Measurements from ENCODE around the gene GLMN. TPM values are rescaled to one million over a fixed set of nuclear protein-coding genes. Genes with fewer than 3 reads are reported as not detected.
A peak's percentile ranks its signal among the peaks of the same experiment; 100 is the strongest.

Gene GLMN
- total RNA-seq, result 10 to 100 TPM; 18.2 to 18.7 TPM

- DNase-seq, result peak; percentile 77
- H3K9me3 Mint-ChIP-seq, result no peaks in the 10 kb centered on the region
- CTCF ChIA-PET, result interaction anchor here (0.8 to 1.9 kb wide), 11 partner anchors 11 to 302 kb away, joined by 3 to 10 read pairs (median 3); no protein-coding TSS in a partner anchor
- H3K4me3 Mint-ChIP-seq, result peak within 1 kb of the TSS; percentile 83
- H3K36me3 Mint-ChIP-seq (ENCODE audit: low read depth), result peaks cover 31% of the 10 kb centered on the region
- H3K4me1 Mint-ChIP-seq, result peaks cover 49% of the 10 kb centered on the region
- H3K27ac Mint-ChIP-seq, result peak within 1 kb of the TSS; percentile 81
- no peaks in the 10 kb centered on the region for H3K27me3 Mint-ChIP-seq
- POLR2A ChIA-PET, result interaction anchor here (0.8 to 4.6 kb wide), 11 partner anchors 10 to 533 kb away, joined by 3 to 61 read pairs (median 4); partner anchors contain the start of genes GFI1 and RPL5
Observed at GRCh38 chr1:92298573-92299476, at the start of gene GLMN, which contains the start of gene RPAP2. Gene GLMN (minus strand): TSS chr1:92298987. CDS start chr1:92297999, 988 bp downstream. Gene RPAP2 (plus strand): TSS chr1:92299059. CDS start chr1:92299074, 15 bp downstream.

GRCh38 chr1:92346866-92347640 is 48.3 kb upstream of the GLMN start:
- Mint-ChIP-seq H3K27ac (no peak overlapping the region), H3K9me3 (no peaks in the 10 kb centered on the region), H3K36me3 (ENCODE audit: low read depth) (peaks cover 46% of the 10 kb centered on the region), H3K27me3 (no peaks in the 10 kb centered on the region), H3K4me1 (peaks cover 5% of the 10 kb centered on the region), H3K4me3 (no peak overlapping the region)
- DNase-seq, result no peak
- ChIA-PET POLR2A (no interaction called here), CTCF (interaction anchor here (0.7 kb wide), 1 partner anchor 249 kb away, joined by 3 read pairs; no protein-coding TSS in a partner anchor)

GRCh38 chr1:92343061-92343460 is 44.3 kb upstream of the GLMN start:
- no peak for DNase-seq
- no peaks in the 10 kb centered on the region for H3K27me3 Mint-ChIP-seq
- no peaks in the 10 kb centered on the region for H3K9me3 Mint-ChIP-seq
- peaks cover 43% of the 10 kb centered on the region for H3K36me3 Mint-ChIP-seq (ENCODE audit: low read depth)
- H3K4me3 Mint-ChIP-seq, result no peak overlapping the region
- peaks cover under 1% of the 10 kb centered on the region for H3K4me1 Mint-ChIP-seq
- CTCF ChIA-PET, result no interaction called here
- H3K27ac Mint-ChIP-seq, result no peak overlapping the region
- POLR2A ChIA-PET, result no interaction called here

GRCh38 chr1:92342401-92342800 is 43.6 kb upstream of the GLMN start:
- ChIA-PET CTCF (no interaction called here), POLR2A (no interaction called here)
- H3K36me3 Mint-ChIP-seq (ENCODE audit: low read depth), result peaks cover 41% of the 10 kb centered on the region
- no peaks in the 10 kb centered on the region for H3K4me1 Mint-ChIP-seq
- H3K9me3 Mint-ChIP-seq, result no peaks in the 10 kb centered on the region
- H3K27ac Mint-ChIP-seq, result no peak overlapping the region
- H3K27me3 Mint-ChIP-seq, result no peaks in the 10 kb centered on the region
- no peak overlapping the region for H3K4me3 Mint-ChIP-seq
- DNase-seq, result no peak

- ChIA-PET POLR2A (no interaction called here), CTCF (interaction anchor here (1.3 kb wide), 1 partner anchor 13 kb away, joined by 3 read pairs; no protein-coding TSS in a partner anchor)
- H3K36me3 Mint-ChIP-seq (ENCODE audit: low read depth), result peaks cover 42% of the 10 kb centered on the region
- no peak overlapping the region for H3K4me3 Mint-ChIP-seq
- no peaks in the 10 kb centered on the region for H3K27me3 Mint-ChIP-seq
- no peaks in the 10 kb centered on the region for H3K4me1 Mint-ChIP-seq
- no peaks in the 10 kb centered on the region for H3K9me3 Mint-ChIP-seq
- DNase-seq, result no peak
- no peak overlapping the region for H3K27ac Mint-ChIP-seq
Observed at GRCh38 chr1:92340154-92340553, 41.4 kb upstream of the GLMN start.

GRCh38 chr1:92333668-92334067 is 34.9 kb upstream of the GLMN start:
- Mint-ChIP-seq H3K27me3 (no peaks in the 10 kb centered on the region), H3K27ac (no peak overlapping the region), H3K4me3 (no peak overlapping the region), H3K36me3 (ENCODE audit: low read depth) (peaks cover 56% of the 10 kb centered on the region), H3K9me3 (peaks cover 6% of the 10 kb centered on the region), H3K4me1 (peaks cover 19% of the 10 kb centered on the region)
- ChIA-PET POLR2A (interaction anchor here (0.7 to 1.2 kb wide), 3 partner anchors 18 to 753 kb away, joined by 3 to 5 read pairs (median 3); no protein-coding TSS in a partner anchor), CTCF (interaction anchor here (1.4 kb wide), 1 partner anchor 24 kb away, joined by 4 read pairs; no protein-coding TSS in a partner anchor)
- no peak for DNase-seq

GRCh38 chr1:92329347-92330129 is 30.8 kb upstream of the GLMN start:
- peaks cover 30% of the 10 kb centered on the region for H3K4me1 Mint-ChIP-seq
- H3K27me3 Mint-ChIP-seq, result no peaks in the 10 kb centered on the region
- H3K9me3 Mint-ChIP-seq, result peaks cover 31% of the 10 kb centered on the region
- H3K4me3 Mint-ChIP-seq, result no peak overlapping the region
- no peak for DNase-seq
- H3K27ac Mint-ChIP-seq, result no peak overlapping the region
- peaks cover 82% of the 10 kb centered on the region for H3K36me3 Mint-ChIP-seq (ENCODE audit: low read depth)
- ChIA-PET POLR2A (interaction anchor here (1.2 kb wide), 1 partner anchor 13 kb away, joined by 3 read pairs; no protein-coding TSS in a partner anchor), CTCF (no interaction called here)

GRCh38 chr1:92327794-92328193 is 29.0 kb upstream of the GLMN start:
- POLR2A ChIA-PET, result interaction anchor here (0.9 to 1.7 kb wide), 2 partner anchors 10 to 132 kb away, joined by 3 to 7 read pairs; no protein-coding TSS in a partner anchor
- Mint-ChIP-seq H3K36me3 (ENCODE audit: low read depth) (peaks cover 80% of the 10 kb centered on the region), H3K4me3 (no peak overlapping the region), H3K27ac (no peak overlapping the region), H3K4me1 (peaks cover 37% of the 10 kb centered on the region), H3K9me3 (peaks cover 31% of the 10 kb centered on the region), H3K27me3 (no peaks in the 10 kb centered on the region)
- DNase-seq, result no peak
- CTCF ChIA-PET, result interaction anchor here (1.2 to 2.3 kb wide), 3 partner anchors 11 to 17 kb away, joined by 3 to 10 read pairs (median 4); no protein-coding TSS in a partner anchor

GRCh38 chr1:92326681-92327080 is 27.9 kb upstream of the GLMN start:
- H3K27ac Mint-ChIP-seq, result no peak overlapping the region
- CTCF ChIA-PET, result interaction anchor here (1.4 to 2.3 kb wide), 2 partner anchors 10 to 14 kb away, joined by 3 to 10 read pairs; no protein-coding TSS in a partner anchor
- peaks cover 80% of the 10 kb centered on the region for H3K36me3 Mint-ChIP-seq (ENCODE audit: low read depth)

GRCh38 chr1:92324784-92325183 is 26.0 kb upstream of the GLMN start:
- ChIA-PET POLR2A (interaction anchor here (0.9 to 1.2 kb wide), 2 partner anchors 9 to 161 kb away, joined by 4 read pairs; no protein-coding TSS in a partner anchor), CTCF (no interaction called here)
- no peak for DNase-seq
- Mint-ChIP-seq H3K27me3 (no peaks in the 10 kb centered on the region), H3K9me3 (peaks cover 29% of the 10 kb centered on the region), H3K27ac (peak overlapping the region; percentile 87), H3K4me3 (peak overlapping the region; percentile 66), H3K4me1 (peaks cover 32% of the 10 kb centered on the region), H3K36me3 (ENCODE audit: low read depth) (peaks cover 75% of the 10 kb centered on the region)

More at GRCh38 chr1:92326681-92327080, 27.9 kb upstream of the GLMN start:
- H3K4me1 Mint-ChIP-seq, result peaks cover 33% of the 10 kb centered on the region
- no peak overlapping the region for H3K4me3 Mint-ChIP-seq
- no peak for DNase-seq
- peaks cover 31% of the 10 kb centered on the region for H3K9me3 Mint-ChIP-seq
- H3K27me3 Mint-ChIP-seq, result no peaks in the 10 kb centered on the region
- POLR2A ChIA-PET, result interaction anchor here (0.9 to 1.7 kb wide), 2 partner anchors 9 to 11 kb away, joined by 3 to 7 read pairs; no protein-coding TSS in a partner anchor

GRCh38 chr1:92323473-92324453 is 25.0 kb upstream of the GLMN start:
- H3K27me3 Mint-ChIP-seq, result no peaks in the 10 kb centered on the region
- H3K9me3 Mint-ChIP-seq, result peaks cover 26% of the 10 kb centered on the region
- ChIA-PET CTCF (interaction anchor here (0.6 to 1.0 kb wide), 3 partner anchors 13 to 260 kb away, joined by 3 to 6 read pairs (median 3); no protein-coding TSS in a partner anchor), POLR2A (interaction anchor here (0.6 to 1.1 kb wide), 7 partner anchors 10 to 162 kb away, joined by 3 to 7 read pairs (median 3); partner anchors contain the start of gene GFI1)
- peak overlapping the region; percentile 66 for H3K4me3 Mint-ChIP-seq
- peaks cover 40% of the 10 kb centered on the region for H3K4me1 Mint-ChIP-seq
- peaks cover 73% of the 10 kb centered on the region for H3K36me3 Mint-ChIP-seq (ENCODE audit: low read depth)
- H3K27ac Mint-ChIP-seq, result peak overlapping the region; percentile 87
- no peak for DNase-seq
